OCI-LY1 (cell line): ENCODE measurements around the gene PLD6.

Experiments
- EZH2 ChIP-seq: fragments of 200-600 bp; sonication (generic), shearing (Covaris generic); IDR thresholded peaks from 2 replicates; pipeline ENCODE4 v1.8.0; 2017; ENCODE audit warnings: borderline replicate concordance, mixed run types, mild to moderate bottlenecking, antibody characterized with exemption, low read length, moderate library complexity, mixed read lengths
- TF ChIP-seq, protein P1 (sequence below): fragments of 200-600 bp; sonication (generic), shearing (Covaris generic); IDR thresholded peaks from 2 replicates; pipeline ENCODE4 v1.5.1; 2017; ENCODE audit warnings: mild to moderate bottlenecking, antibody characterized with exemption, low read length, moderate library complexity, mixed read lengths

DNA sequence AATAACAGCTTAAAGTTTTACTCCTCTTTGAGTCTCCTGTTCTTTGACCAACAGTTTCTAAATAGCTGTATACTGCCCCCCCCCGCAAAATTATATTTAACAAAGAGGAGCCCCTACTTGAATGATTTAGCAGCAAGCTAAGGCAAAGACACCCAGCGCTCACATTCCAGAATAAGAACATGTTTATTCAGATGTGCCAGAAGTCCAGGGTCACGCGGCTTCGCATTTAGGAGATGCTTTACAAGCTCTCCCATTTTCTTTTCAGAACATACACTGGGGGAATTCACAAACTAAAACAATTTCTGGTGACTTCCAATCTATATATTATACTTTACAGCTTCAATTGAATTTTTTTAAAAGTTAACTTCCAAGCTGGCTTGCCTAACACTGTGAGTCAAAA lies 5.3 kb downstream of the PLD6 start:
- TF ChIP-seq, protein P1, sequence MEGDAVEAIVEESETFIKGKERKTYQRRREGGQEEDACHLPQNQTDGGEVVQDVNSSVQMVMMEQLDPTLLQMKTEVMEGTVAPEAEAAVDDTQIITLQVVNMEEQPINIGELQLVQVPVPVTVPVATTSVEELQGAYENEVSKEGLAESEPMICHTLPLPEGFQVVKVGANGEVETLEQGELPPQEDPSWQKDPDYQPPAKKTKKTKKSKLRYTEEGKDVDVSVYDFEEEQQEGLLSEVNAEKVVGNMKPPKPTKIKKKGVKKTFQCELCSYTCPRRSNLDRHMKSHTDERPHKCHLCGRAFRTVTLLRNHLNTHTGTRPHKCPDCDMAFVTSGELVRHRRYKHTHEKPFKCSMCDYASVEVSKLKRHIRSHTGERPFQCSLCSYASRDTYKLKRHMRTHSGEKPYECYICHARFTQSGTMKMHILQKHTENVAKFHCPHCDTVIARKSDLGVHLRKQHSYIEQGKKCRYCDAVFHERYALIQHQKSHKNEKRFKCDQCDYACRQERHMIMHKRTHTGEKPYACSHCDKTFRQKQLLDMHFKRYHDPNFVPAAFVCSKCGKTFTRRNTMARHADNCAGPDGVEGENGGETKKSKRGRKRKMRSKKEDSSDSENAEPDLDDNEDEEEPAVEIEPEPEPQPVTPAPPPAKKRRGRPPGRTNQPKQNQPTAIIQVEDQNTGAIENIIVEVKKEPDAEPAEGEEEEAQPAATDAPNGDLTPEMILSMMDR: no peak
- no peak for TF ChIP-seq EZH2
